Measurements from ENCODE around the gene ZNF784. TPM values are rescaled to one million over a fixed set of nuclear protein-coding genes. Genes with fewer than 3 reads are reported as not detected.

The ZNF784 gene, protein sequence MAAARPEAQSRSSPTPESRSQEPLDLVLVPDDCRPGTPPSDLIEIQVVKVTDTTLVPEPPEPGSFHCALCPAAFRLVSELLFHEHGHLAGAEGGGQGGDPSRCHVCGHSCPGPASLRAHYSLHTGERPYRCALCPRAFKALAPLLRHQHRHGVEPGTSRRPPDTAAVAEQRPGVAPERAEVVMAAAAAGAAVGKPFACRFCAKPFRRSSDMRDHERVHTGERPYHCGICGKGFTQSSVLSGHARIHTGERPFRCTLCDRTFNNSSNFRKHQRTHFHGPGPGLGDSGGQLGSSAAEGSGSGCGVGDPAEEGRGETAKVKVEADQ
- total RNA-seq: 1 to 10 TPM; 1.5 to 6.9 (median 1.9) TPM

- DNase-seq (ENCODE audit: low spot score in 2 of 2): peak; percentile 92 to 93
- H3K36me3 ChIP-seq: peaks cover 0 to 30% (median 4%) of the 10 kb centered on the region in 3 donors
- H3K27me3 ChIP-seq: no peaks in the 10 kb centered on the region
- 2% methylated on average over 40 of the region's 56 CpGs for WGBS, 2 donors
- H3K27ac ChIP-seq: peak within 1 kb of the TSS; percentile 89 to 99 (median 93)
- H3K9me3 ChIP-seq: no peaks in the 10 kb centered on the region
- H3K4me1 ChIP-seq: peaks cover 4 to 22% (median 6%) of the 10 kb centered on the region in 4 donors
- peak within 1 kb of the TSS; percentile 46 to 71 (median 60) for H3K4me3 ChIP-seq
- TF ChIP-seq CTCF (IDR thresholded peaks at IDR 0.05): no peak
- peak in 1 of 2 donors; percentile 51 for TF ChIP-seq POLR2A (IDR thresholded peaks at IDR 0.05)
- peak; percentile 77 to 91 for TF ChIP-seq EP300 (IDR thresholded peaks at IDR 0.05)
Observed at GRCh38 chr19:55624109-55625003, at the start of gene ZNF784. TSS of gene ZNF784 (minus strand) at chr19:55624566. CDS start at chr19:55624561, 5 bp downstream.

GRCh38 chr19:55673889-55674288 is 49.5 kb upstream of the ZNF784 start:
- H3K27ac ChIP-seq: peak overlapping the region in 3 of 4 donors; percentile 89 to 94 (median 92)
- peaks cover 0 to 58% (median 31%) of the 10 kb centered on the region in 4 donors for H3K4me1 ChIP-seq
- no peaks in the 10 kb centered on the region for H3K9me3 ChIP-seq
- TF ChIP-seq POLR2A (IDR thresholded peaks at IDR 0.05) (no peak), CTCF (IDR thresholded peaks at IDR 0.05) (no peak), EP300 (IDR thresholded peaks at IDR 0.05) (no peak)
- H3K36me3 ChIP-seq: peaks cover under 1 to 58% (median 33%) of the 10 kb centered on the region in 3 donors
- H3K4me3 ChIP-seq: no peak overlapping the region
- 71 to 73% methylated on average over 15 of the region's 15 CpGs for WGBS, 2 donors
- H3K27me3 ChIP-seq: no peaks in the 10 kb centered on the region
- DNase-seq (ENCODE audit: low spot score in 2 of 2): no peak

DNA sequence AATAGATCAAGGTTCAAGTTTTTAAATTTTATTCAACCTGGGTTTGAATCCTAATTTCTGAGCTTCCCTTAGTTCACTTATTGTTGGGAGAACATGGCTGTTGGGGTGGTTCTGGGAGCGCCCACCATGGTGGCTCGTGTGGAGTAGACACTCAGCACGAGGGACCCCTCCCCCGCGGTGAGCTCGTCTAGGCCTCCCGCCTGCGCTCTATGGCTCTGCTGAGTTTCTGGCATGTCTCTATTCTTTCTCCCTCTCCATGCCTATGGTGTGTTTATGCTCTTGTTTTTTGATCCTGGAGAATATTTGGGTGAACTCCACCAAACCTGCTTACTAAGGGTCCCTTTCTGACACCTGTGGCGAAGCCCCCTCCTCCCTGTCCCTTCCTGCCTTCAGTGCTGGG is 49.1 kb upstream of the ZNF784 start:
- H3K27ac ChIP-seq: no peak overlapping the region
- no peak for DNase-seq (ENCODE audit: low spot score in 2 of 2)
- 74 to 75% methylated on average over 9 of the region's 9 CpGs for WGBS, 2 donors
- no peak overlapping the region for H3K4me3 ChIP-seq
- H3K27me3 ChIP-seq: no peaks in the 10 kb centered on the region
- no peaks in the 10 kb centered on the region for H3K9me3 ChIP-seq
- TF ChIP-seq EP300 (IDR thresholded peaks at IDR 0.05): no peak
- TF ChIP-seq CTCF (IDR thresholded peaks at IDR 0.05): no peak
- TF ChIP-seq POLR2A (IDR thresholded peaks at IDR 0.05): no peak
- peaks cover 5 to 58% (median 33%) of the 10 kb centered on the region in 3 donors for H3K36me3 ChIP-seq
- H3K4me1 ChIP-seq: peaks cover 0 to 54% (median 28%) of the 10 kb centered on the region in 4 donors

GRCh38 chr19:55672418-55672817 is 48.1 kb upstream of the ZNF784 start:
- Histone ChIP-seq H3K4me3 (no peak overlapping the region), H3K27me3 (no peaks in the 10 kb centered on the region), H3K4me1 (peaks cover 0 to 43% (median 24%) of the 10 kb centered on the region in 4 donors), H3K27ac (no peak overlapping the region), H3K36me3 (peaks cover 6 to 58% (median 34%) of the 10 kb centered on the region in 3 donors), H3K9me3 (no peaks in the 10 kb centered on the region)
- TF ChIP-seq POLR2A (IDR thresholded peaks at IDR 0.05): no peak
- TF ChIP-seq CTCF (IDR thresholded peaks at IDR 0.05): no peak
- TF ChIP-seq EP300 (IDR thresholded peaks at IDR 0.05): no peak
- no peak for DNase-seq (ENCODE audit: low spot score in 2 of 2)
- WGBS, 2 donors: 86% methylated on average over 5 of the region's 5 CpGs

Data from tibial nerve (tissue), 4 donors.